ENCODE results near the gene SPTLC1. TPM values are rescaled to one million over a fixed set of nuclear protein-coding genes. Genes with fewer than 3 reads are reported as not detected.
"Not testable (repeated sequence)": the region's sequence is repeated elsewhere in the genome, so short reads cannot be mapped to it uniquely, and the experiment has no call there.

SPTLC1 gene
- total RNA-seq, 3 donors from 2014 or later: 69.3 to 104 (median 85.5) TPM

GRCh38 chr9:92121265-92121664 is 6.1 kb upstream of the SPTLC1 start:
- Histone ChIP-seq H3K4me1 (ENCODE audit: low read depth) (no peaks in the 10 kb centered on the region), H3K9me3 (no peaks in the 10 kb centered on the region), H3K36me3 (ENCODE audit: low read depth) (no peaks in the 10 kb centered on the region), H3K4me3 (no peak overlapping the region)
- ATAC-seq (no peak), DNase-seq (no peak)
- no peak for TF ChIP-seq CTCF (IDR thresholded peaks at IDR 0.05)
- intact Hi-C loops (cut with DNase I, micrococcal nuclease): no loop called here

- no peak overlapping the region for H3K4me3 ChIP-seq
- TF ChIP-seq CTCF (IDR thresholded peaks at IDR 0.05): no peak
- ATAC-seq (no peak), DNase-seq (no peak)
- no peaks in the 10 kb centered on the region for H3K9me3 ChIP-seq
- H3K36me3 ChIP-seq (ENCODE audit: low read depth): no peaks in the 10 kb centered on the region
- H3K4me1 ChIP-seq (ENCODE audit: low read depth): no peaks in the 10 kb centered on the region
- intact Hi-C loops (cut with DNase I, micrococcal nuclease): no loop called here
These were observed 4.9 kb upstream of the SPTLC1 start for GRCh38 chr9:92120138-92120537.

- Histone ChIP-seq H3K36me3 (ENCODE audit: low read depth) (no peaks in the 10 kb centered on the region), H3K9me3 (no peaks in the 10 kb centered on the region), H3K4me1 (ENCODE audit: low read depth) (no peaks in the 10 kb centered on the region), H3K4me3 (no peak overlapping the region)
- TF ChIP-seq CTCF (IDR thresholded peaks at IDR 0.05): no peak
- intact Hi-C loops (cut with DNase I, micrococcal nuclease): no loop called here
- ATAC-seq (no peak), DNase-seq (no peak)
These were observed 4.4 kb upstream of the SPTLC1 start for GRCh38 chr9:92119586-92119985.

GRCh38 chr9:92108122-92108521 is 7.1 kb downstream of the SPTLC1 start:
- DNase-seq (no peak), ATAC-seq (no peak)
- Histone ChIP-seq H3K36me3 (ENCODE audit: low read depth) (peaks cover 5% of the 10 kb centered on the region), H3K4me3 (no peak overlapping the region), H3K9me3 (no peaks in the 10 kb centered on the region), H3K4me1 (ENCODE audit: low read depth) (no peaks in the 10 kb centered on the region)
- TF ChIP-seq CTCF (IDR thresholded peaks at IDR 0.05): no peak
- intact Hi-C loops (cut with DNase I, micrococcal nuclease): no loop called here

GRCh38 chr9:92105446-92106225 is 9.6 kb downstream of the SPTLC1 start:
- H3K4me3 ChIP-seq; H3K9me3 ChIP-seq; H3K4me1 ChIP-seq (ENCODE audit: low read depth); intact Hi-C loops (cut with DNase I, micrococcal nuclease); H3K36me3 ChIP-seq (ENCODE audit: low read depth); ATAC-seq; DNase-seq: not testable (repeated sequence)

GRCh38 chr9:92103601-92104000 is 11.6 kb downstream of the SPTLC1 start:
- H3K9me3 ChIP-seq; H3K4me1 ChIP-seq (ENCODE audit: low read depth); intact Hi-C loops (cut with DNase I, micrococcal nuclease); H3K36me3 ChIP-seq (ENCODE audit: low read depth); DNase-seq; ATAC-seq; H3K4me3 ChIP-seq: not testable (repeated sequence)
